Measurements from ENCODE around the gene CBY2.
"Not testable (repeated sequence)": the region's sequence is repeated elsewhere in the genome, so short reads cannot be mapped to it uniquely, and the experiment has no call there.

Gene CBY2, protein sequence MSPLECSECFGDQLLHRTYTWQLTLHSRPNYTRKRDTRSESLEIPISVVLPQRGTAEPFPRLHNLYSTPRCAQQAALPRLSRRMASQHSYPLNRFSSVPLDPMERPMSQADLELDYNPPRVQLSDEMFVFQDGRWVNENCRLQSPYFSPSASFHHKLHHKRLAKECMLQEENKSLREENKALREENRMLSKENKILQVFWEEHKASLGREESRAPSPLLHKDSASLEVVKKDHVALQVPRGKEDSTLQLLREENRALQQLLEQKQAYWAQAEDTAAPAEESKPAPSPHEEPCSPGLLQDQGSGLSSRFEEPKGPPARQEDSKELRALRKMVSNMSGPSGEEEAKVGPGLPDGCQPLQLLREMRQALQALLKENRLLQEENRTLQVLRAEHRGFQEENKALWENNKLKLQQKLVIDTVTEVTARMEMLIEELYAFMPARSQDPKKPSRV

GRCh38 chr13:45702088-45702487 is at the start of gene CBY2:
Gene CBY2 (plus strand): TSS chr13:45702320. CDS start chr13:45702391, 71 bp downstream.
- DNase-seq: no peak

- DNase-seq: no peak
Measured at GRCh38 chr13:45654633-45655349, 47.3 kb upstream of the CBY2 start.

DNA sequence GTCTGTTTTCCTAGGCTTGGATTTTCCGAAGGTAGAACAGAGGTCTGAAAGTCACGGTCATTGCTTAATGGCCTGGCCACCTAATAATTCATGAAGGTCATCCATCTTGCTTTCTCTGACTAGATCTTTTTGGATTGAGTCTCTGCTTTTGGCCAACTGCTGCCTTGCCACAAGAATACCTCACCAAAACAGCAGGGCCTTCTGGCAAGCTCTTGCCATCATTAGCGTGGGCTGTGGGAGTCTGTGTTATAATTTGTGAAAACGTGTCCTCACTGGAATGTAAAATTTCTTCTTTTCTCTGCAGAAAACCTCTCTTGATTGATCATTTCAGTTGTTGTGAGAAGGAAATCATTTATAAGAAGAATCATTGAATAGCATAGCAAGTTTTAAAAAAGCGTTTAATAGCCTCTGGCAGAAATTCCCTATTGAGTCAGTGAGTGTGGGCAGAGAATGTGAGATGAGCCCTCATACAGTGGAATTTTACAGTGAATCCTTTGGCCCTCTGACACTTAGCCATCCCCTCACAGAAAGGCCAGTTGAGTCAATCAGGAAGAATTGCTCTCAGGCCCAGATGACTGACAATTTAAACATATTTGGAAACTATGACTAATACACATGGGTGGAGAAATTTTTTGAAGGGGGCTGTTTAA is 43.4 kb upstream of the CBY2 start:
- DNase-seq: no peak

GRCh38 chr13:45659536-45659935 is 42.6 kb upstream of the CBY2 start:
- no peak for DNase-seq

DNA sequence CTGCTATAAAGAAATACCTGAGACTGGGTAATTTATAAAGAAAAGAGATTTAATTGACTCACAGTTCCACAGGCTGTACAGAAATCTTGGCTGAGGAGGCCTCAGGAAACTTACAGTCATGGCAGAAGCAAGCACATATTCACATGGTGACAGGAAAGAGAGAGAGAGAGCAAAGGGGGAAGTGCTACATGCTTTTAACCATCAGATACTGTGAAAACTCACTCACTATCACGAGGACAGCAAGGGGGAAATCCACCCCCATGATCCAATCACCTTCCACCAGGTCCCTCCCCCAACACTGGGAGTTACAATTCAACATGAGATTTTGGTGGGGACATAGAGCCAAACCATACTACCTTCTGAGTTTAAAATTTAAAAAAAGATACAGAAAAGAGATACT is 41.7 kb upstream of the CBY2 start:
- peak; percentile 44 for DNase-seq

DNA sequence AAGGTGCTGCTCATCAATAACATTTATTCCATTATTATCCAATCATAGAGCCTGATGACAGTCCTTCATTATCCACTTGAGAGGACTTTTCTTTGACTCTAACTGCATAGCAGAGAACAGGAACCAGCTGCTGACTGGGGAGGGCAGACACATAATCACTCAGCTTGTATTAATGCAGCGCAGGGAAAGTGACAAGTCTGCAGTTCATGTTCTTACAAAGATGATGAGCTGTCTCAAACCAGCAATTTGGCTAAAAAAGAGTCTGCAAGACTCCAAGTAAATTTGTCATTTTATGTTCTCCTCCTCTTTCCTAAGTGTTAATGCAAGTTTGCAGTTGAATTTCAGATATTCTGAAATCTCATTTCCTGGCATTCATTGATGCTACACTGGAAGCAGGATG is 40.0 kb upstream of the CBY2 start:
- DNase-seq: no peak

- DNase-seq: not testable (repeated sequence)
Measured at GRCh38 chr13:45662903-45663302, 39.2 kb upstream of the CBY2 start.

DNA sequence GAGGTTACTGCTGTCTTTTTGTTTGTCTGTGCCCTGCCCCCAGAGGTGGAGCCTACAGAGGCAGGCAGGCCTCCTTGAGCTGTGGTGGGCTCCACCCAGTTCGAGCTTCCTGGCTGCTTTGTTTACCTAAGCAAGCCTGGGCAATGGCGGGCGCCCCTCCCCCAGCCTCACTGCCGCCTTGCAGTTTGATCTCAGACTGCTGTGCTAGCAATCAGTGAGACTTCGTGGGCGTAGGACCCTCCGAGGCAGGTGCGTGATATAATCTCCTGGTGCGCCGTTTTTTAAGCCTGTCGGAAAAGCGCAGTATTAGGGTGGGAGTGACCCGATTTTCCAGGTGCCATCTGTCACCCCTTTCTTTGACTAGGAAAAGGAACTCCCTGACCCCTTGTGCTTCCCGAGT is 32.5 kb upstream of the CBY2 start:
- DNase-seq: not testable (repeated sequence)

DNA sequence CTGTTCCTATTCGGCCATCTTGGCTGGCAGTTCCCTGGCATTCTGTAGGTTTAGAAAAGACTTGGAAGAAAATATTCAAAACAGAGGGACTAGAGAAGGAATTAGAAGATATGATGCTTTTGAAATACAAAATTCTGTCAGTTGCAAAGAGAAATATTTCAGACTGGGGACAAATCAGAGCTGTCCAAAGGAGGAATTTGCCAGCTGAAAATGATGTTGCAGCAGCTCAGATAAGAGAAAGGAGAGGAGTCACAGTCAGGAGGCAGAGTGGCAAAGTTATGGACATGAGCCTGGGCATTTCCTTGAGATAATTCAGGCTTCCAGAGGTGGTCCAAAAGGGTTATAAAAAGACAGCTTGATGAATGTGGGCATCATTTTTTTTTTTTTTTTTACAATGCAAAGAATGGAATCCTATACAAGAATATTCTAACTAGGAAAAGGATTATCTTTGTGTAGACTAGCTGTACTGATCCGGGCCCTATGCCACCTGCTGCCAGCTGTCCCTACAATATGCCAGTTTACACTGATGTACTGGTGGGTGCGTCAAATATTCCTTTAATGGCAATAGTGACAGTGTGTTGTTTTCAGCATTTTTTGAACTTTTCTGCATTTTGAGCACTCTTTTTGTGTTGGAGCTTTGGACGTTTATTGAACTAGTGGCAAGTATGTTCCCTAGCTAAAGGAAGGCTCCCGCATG is 31.8 kb upstream of the CBY2 start:
- no peak for DNase-seq

DNA sequence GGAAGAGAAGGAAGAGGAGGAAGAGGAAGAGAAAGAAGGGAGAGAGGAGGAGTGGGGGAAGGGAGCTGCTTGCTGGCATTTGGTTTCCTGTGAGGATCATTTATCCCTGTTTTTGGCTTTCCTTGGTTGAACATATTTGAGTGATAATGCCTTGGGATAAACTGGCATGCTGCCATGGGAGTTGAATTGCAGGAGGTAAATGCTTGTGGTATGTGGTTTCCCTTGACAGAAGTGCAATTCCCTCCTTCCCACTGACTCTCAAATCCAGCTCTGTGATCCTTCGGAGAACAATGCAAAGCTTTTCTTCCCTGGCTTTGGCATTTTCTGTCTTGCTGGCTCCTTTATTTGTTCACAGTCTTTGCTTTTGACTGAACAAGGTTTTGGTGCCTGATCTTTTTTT is 27.2 kb upstream of the CBY2 start:
- DNase-seq: no peak

GRCh38 chr13:45678282-45678681 is 23.8 kb upstream of the CBY2 start:
- DNase-seq: no peak

- no peak for DNase-seq
Measured at GRCh38 chr13:45681113-45681512, 21.0 kb upstream of the CBY2 start.

- DNase-seq: no peak
Measured at GRCh38 chr13:45682494-45683008, 19.6 kb upstream of the CBY2 start.

GRCh38 chr13:45683701-45684100 is 18.4 kb upstream of the CBY2 start:
- DNase-seq: no peak

- DNase-seq: no peak
Measured at GRCh38 chr13:45688577-45688976, 13.5 kb upstream of the CBY2 start.

DNA sequence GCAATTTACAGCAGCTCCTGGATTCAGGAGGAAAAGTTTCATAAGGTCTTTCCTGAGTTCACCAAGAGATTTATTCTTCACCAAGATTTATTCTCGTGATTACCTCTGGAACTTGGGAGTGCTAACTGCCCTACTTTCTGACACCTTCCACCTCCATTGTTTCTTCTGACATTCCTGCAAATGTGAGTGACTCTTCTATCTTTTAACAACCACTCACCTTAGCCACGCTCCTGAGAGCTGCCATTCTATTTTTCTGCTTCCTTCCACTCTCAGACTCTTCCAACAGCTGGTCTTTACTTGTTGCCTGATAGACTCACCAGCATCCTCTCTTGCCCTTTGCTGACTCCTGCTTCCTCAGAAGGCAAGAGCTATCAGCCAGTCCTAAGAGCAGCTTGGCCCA is 11.5 kb upstream of the CBY2 start:
- DNase-seq: no peak

GRCh38 chr13:45691251-45691650 is 10.9 kb upstream of the CBY2 start:
- DNase-seq: no peak

GRCh38 chr13:45691667-45692066 is 10.5 kb upstream of the CBY2 start:
- DNase-seq: no peak

- DNase-seq: peak; percentile 95
Measured at GRCh38 chr13:45695198-45695730, 6.9 kb upstream of the CBY2 start.

GRCh38 chr13:45696610-45697226 is 5.4 kb upstream of the CBY2 start:
- DNase-seq: peak; percentile 56

- no peak for DNase-seq
Measured at GRCh38 chr13:45700971-45701900, 884 bp upstream of the CBY2 start.
